ENCODE data around the gene PTPRN2. TPM values are rescaled to one million over a fixed set of nuclear protein-coding genes. Genes with fewer than 3 reads are reported as not detected.
"Not testable (repeated sequence)": the region's sequence is repeated elsewhere in the genome, so short reads cannot be mapped to it uniquely, and the experiment has no call there.

PTPRN2 gene
- total and polyA plus RNA-seq, 2 donors (not counting 3 experiments of a cell fraction or from before 2014, with no cell fraction given) = 0.62 to 0.88 TPM

DNA sequence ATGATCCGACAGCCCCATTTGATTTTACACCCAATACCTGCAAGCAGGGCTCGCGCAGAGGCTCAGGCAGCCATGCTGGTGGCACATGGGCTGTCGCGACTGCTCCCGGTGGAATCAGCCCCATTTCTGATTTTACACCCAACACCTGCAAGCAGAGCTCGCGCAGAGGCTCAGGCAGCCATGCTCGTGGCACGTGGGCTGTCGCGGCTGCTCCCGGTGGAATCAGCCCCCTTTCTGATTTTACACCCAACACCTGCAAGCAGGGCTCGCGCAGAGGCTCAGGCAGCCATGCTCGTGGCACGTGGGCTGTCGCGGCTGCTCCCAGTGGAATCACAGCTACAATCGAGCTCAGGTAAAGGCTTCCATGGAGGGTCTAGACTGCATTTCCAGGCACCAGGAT, 244.1 kb downstream of the PTPRN2 start:
- H3K4me3 ChIP-seq (replicated peaks in 1 of 3; ENCODE audit: insufficient read depth in 1 of 3, low read depth in 1 of 3, low read length in 3 of 3) = no peak overlapping the region
- H3K9me1 ChIP-seq (replicated peaks; ENCODE audit: control insufficient read depth, extremely low read depth, insufficient read depth, low read length) = no peaks in the 10 kb centered on the region
- H3K36me3 ChIP-seq (ENCODE audit: control insufficient read depth in 2 of 2, extremely low read depth in 1 of 2, insufficient read depth in 2 of 2, low read length in 2 of 2) = no peaks in the 10 kb centered on the region
- H3K4me2 ChIP-seq (ENCODE audit: insufficient read depth, low read length) = no peak overlapping the region
- H2AFZ ChIP-seq (ENCODE audit: low read depth, low read length) = no peak overlapping the region
- POLR2A ChIA-PET = no interaction called here
- no peaks in the 10 kb centered on the region for H3K79me2 ChIP-seq (ENCODE audit: control insufficient read depth, insufficient read depth, low read length)
- dilution Hi-C loops (cut with MboI; ENCODE audit: extremely low pct_ligation_motif_present, low sequenced_read_pairs) = no loop called here
- FAIRE-seq (no peak), DNase-seq (ENCODE audit: low read depth, low spot score) (no peak)
- peaks cover 2% of the 10 kb centered on the region for H3K9me3 ChIP-seq (replicated peaks; ENCODE audit: control insufficient read depth, insufficient read depth, low read length)
- H3K4me1 ChIP-seq (ENCODE audit: control insufficient read depth, extremely low read depth, insufficient read depth, low read length) = no peaks in the 10 kb centered on the region
- no peaks in the 10 kb centered on the region for H4K20me1 ChIP-seq (replicated peaks; ENCODE audit: control insufficient read depth, extremely low read depth, insufficient read depth, low read length)
- no TSS peak for BruUV-seq (replicated peaks)
- intact Hi-C loops (cut with micrococcal nuclease) = no loop called here
- H3K27me3 ChIP-seq (ENCODE audit: control insufficient read depth in 2 of 2, insufficient read depth in 2 of 2, low read length in 2 of 2) = no peaks in the 10 kb centered on the region
- CTCF ChIA-PET = no interaction called here
- TF ChIP-seq MYC (IDR thresholded peaks at IDR 0.05; ENCODE audit: low read depth, low read length) (no peak), POLR2AphosphoS5 (IDR thresholded peaks at IDR 0.05; ENCODE audit: insufficient read depth, low read depth, low read length) (no peak), FOS (IDR thresholded peaks at IDR 0.05; ENCODE audit: borderline replicate concordance, insufficient read depth, low read length) (no peak), JUN (IDR thresholded peaks at IDR 0.05; ENCODE audit: borderline replicate concordance, insufficient read depth, insufficient read length, low read depth) (no peak), POLR2A (IDR thresholded peaks at IDR 0.05; ENCODE audit: low read depth, low read length) (no peak), EZH2 (IDR thresholded peaks at IDR 0.05; ENCODE audit: borderline replicate concordance, low read depth, low read length, severe bottlenecking) (no peak), MAX (IDR thresholded peaks at IDR 0.05; ENCODE audit: insufficient read depth, insufficient read length) (no peak), CTCF (IDR thresholded peaks at IDR 0.05; ENCODE audit: extremely low read depth in 1 of 2, insufficient read depth in 1 of 2, low read depth in 1 of 2, low read length in 2 of 2) (no peak), GATA2 (IDR thresholded peaks at IDR 0.05; ENCODE audit: insufficient read depth, insufficient read length, low read depth, low read length) (no peak)
- H3K27ac ChIP-seq (ENCODE audit: insufficient read depth, low read depth, low read length) = no peak overlapping the region
- no peak overlapping the region for H3K9ac ChIP-seq (replicated peaks; ENCODE audit: extremely low read depth, insufficient read depth, low read length)

GRCh38 chr7:158341097-158341496, 246.5 kb downstream of the PTPRN2 start:
- H3K9ac ChIP-seq (replicated peaks; ENCODE audit: extremely low read depth, insufficient read depth, low read length); H4K20me1 ChIP-seq (replicated peaks; ENCODE audit: control insufficient read depth, extremely low read depth, insufficient read depth, low read length); H3K9me1 ChIP-seq (replicated peaks; ENCODE audit: control insufficient read depth, extremely low read depth, insufficient read depth, low read length); H3K9me3 ChIP-seq (replicated peaks; ENCODE audit: control insufficient read depth, insufficient read depth, low read length); H3K79me2 ChIP-seq (ENCODE audit: control insufficient read depth, insufficient read depth, low read length); H3K4me2 ChIP-seq (ENCODE audit: insufficient read depth, low read length); DNase-seq (ENCODE audit: low read depth, low spot score); intact Hi-C loops (cut with micrococcal nuclease); BruUV-seq (replicated peaks); H3K27ac ChIP-seq (ENCODE audit: insufficient read depth, low read depth, low read length); H3K4me3 ChIP-seq (replicated peaks in 1 of 3; ENCODE audit: insufficient read depth in 1 of 3, low read depth in 1 of 3, low read length in 3 of 3); H3K4me1 ChIP-seq (ENCODE audit: control insufficient read depth, extremely low read depth, insufficient read depth, low read length); CTCF ChIA-PET; H3K27me3 ChIP-seq (ENCODE audit: control insufficient read depth in 2 of 2, insufficient read depth in 2 of 2, low read length in 2 of 2); dilution Hi-C loops (cut with MboI; ENCODE audit: extremely low pct_ligation_motif_present, low sequenced_read_pairs); FAIRE-seq; H3K36me3 ChIP-seq (ENCODE audit: control insufficient read depth in 2 of 2, extremely low read depth in 1 of 2, insufficient read depth in 2 of 2, low read length in 2 of 2); H2AFZ ChIP-seq (ENCODE audit: low read depth, low read length); POLR2A ChIA-PET: not testable (repeated sequence)

DNA sequence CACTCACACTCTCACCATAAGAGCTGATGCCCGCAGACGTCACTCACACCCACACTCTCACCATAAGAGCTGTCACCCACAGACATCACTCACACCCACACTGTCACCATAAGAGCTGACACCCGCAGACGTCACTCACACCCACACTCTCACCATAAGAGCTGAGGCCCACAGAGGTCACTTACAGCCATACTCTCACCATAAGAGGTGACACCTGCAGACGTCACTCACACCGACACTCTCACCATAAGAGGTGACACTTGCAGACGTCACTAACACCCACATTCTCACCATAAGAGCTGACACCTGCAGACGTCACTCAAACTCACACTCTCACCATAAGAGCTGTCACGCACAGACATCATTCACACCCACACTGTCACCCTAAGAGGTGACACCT, 250.7 kb downstream of the PTPRN2 start:
- H3K9me3 ChIP-seq (replicated peaks; ENCODE audit: control insufficient read depth, insufficient read depth, low read length); H3K27me3 ChIP-seq (ENCODE audit: control insufficient read depth in 2 of 2, insufficient read depth in 2 of 2, low read length in 2 of 2); FAIRE-seq; H3K27ac ChIP-seq (ENCODE audit: insufficient read depth, low read depth, low read length); POLR2A ChIA-PET; H3K36me3 ChIP-seq (ENCODE audit: control insufficient read depth in 2 of 2, extremely low read depth in 1 of 2, insufficient read depth in 2 of 2, low read length in 2 of 2); H3K9me1 ChIP-seq (replicated peaks; ENCODE audit: control insufficient read depth, extremely low read depth, insufficient read depth, low read length); H3K4me2 ChIP-seq (ENCODE audit: insufficient read depth, low read length); dilution Hi-C loops (cut with MboI; ENCODE audit: extremely low pct_ligation_motif_present, low sequenced_read_pairs); intact Hi-C loops (cut with micrococcal nuclease); BruUV-seq (replicated peaks); H4K20me1 ChIP-seq (replicated peaks; ENCODE audit: control insufficient read depth, extremely low read depth, insufficient read depth, low read length); CTCF ChIA-PET; H3K9ac ChIP-seq (replicated peaks; ENCODE audit: extremely low read depth, insufficient read depth, low read length); H3K4me3 ChIP-seq (replicated peaks in 1 of 3; ENCODE audit: insufficient read depth in 1 of 3, low read depth in 1 of 3, low read length in 3 of 3); DNase-seq (ENCODE audit: low read depth, low spot score); H2AFZ ChIP-seq (ENCODE audit: low read depth, low read length); H3K4me1 ChIP-seq (ENCODE audit: control insufficient read depth, extremely low read depth, insufficient read depth, low read length); H3K79me2 ChIP-seq (ENCODE audit: control insufficient read depth, insufficient read depth, low read length): not testable (repeated sequence)

Data from endothelial cell of umbilical vein (primary cell).